ENCODE data around the gene SLF1.

The SLF1 gene

GRCh38 chr5:94646758-94647157, 28.3 kb downstream of the SLF1 start:
- POLR2A ChIA-PET: no interaction called here
- CTCF ChIA-PET: no interaction called here
- DNase-seq (ENCODE audit: extremely low spot score): no peak
- TF ChIP-seq HDGF (IDR thresholded peaks at IDR 0.05; ENCODE audit: borderline replicate concordance) (no peak), L3MBTL2 (conservative IDR thresholded peaks at IDR 0.05) (no peak), NFRKB (IDR thresholded peaks at IDR 0.05) (no peak), LEF1 (IDR thresholded peaks at IDR 0.05; ENCODE audit: borderline replicate concordance) (no peak), FOXK2 (IDR thresholded peaks at IDR 0.05) (no peak), ELF4 (IDR thresholded peaks at IDR 0.05) (no peak), FOXA1 (IDR thresholded peaks at IDR 0.05) (no peak), PKNOX1 (IDR thresholded peaks at IDR 0.05) (no peak), SUZ12 (IDR thresholded peaks at IDR 0.05) (no peak), ZNF384 (IDR thresholded peaks at IDR 0.05) (no peak), FOXM1 (IDR thresholded peaks at IDR 0.05; ENCODE audit: borderline replicate concordance) (no peak), BHLHE40 (IDR thresholded peaks at IDR 0.05; ENCODE audit: borderline replicate concordance) (no peak), TARDBP (IDR thresholded peaks at IDR 0.05) (no peak), ARNT (IDR thresholded peaks at IDR 0.05) (no peak), SP1 (IDR thresholded peaks at IDR 0.05) (no peak), CTBP1 (IDR thresholded peaks at IDR 0.05; ENCODE audit: borderline replicate concordance) (no peak)

- ChIA-PET CTCF (no interaction called here), POLR2A (no interaction called here)
- no peak for TF ChIP-seq NFRKB (IDR thresholded peaks at IDR 0.05)
- no peak for TF ChIP-seq FOXK2 (IDR thresholded peaks at IDR 0.05)
- TF ChIP-seq BHLHE40 (IDR thresholded peaks at IDR 0.05; ENCODE audit: borderline replicate concordance): no peak
- no peak for DNase-seq (ENCODE audit: extremely low spot score)
Observed at GRCh38 chr5:94649874-94650273, 31.4 kb downstream of the SLF1 start.

GRCh38 chr5:94658272-94658671, 39.8 kb downstream of the SLF1 start:
- no peak for TF ChIP-seq ZNF384 (IDR thresholded peaks at IDR 0.05)
- TF ChIP-seq CTBP1 (IDR thresholded peaks at IDR 0.05; ENCODE audit: borderline replicate concordance): no peak
- no peak for TF ChIP-seq SUZ12 (IDR thresholded peaks at IDR 0.05)
- no peak for TF ChIP-seq PKNOX1 (IDR thresholded peaks at IDR 0.05)
- no peak for TF ChIP-seq BHLHE40 (IDR thresholded peaks at IDR 0.05; ENCODE audit: borderline replicate concordance)
- no peak for TF ChIP-seq FOXM1 (IDR thresholded peaks at IDR 0.05; ENCODE audit: borderline replicate concordance)
- TF ChIP-seq FOXA1 (IDR thresholded peaks at IDR 0.05): no peak
- TF ChIP-seq ARNT (IDR thresholded peaks at IDR 0.05): no peak
- TF ChIP-seq HDGF (IDR thresholded peaks at IDR 0.05; ENCODE audit: borderline replicate concordance): no peak
- no peak for TF ChIP-seq SP1 (IDR thresholded peaks at IDR 0.05)
- TF ChIP-seq LEF1 (IDR thresholded peaks at IDR 0.05; ENCODE audit: borderline replicate concordance): no peak
- TF ChIP-seq ELF4 (IDR thresholded peaks at IDR 0.05): no peak
- no peak for TF ChIP-seq NFRKB (IDR thresholded peaks at IDR 0.05)
- no peak for TF ChIP-seq TARDBP (IDR thresholded peaks at IDR 0.05)
- TF ChIP-seq FOXK2 (IDR thresholded peaks at IDR 0.05): no peak
- TF ChIP-seq L3MBTL2 (conservative IDR thresholded peaks at IDR 0.05): no peak
- ChIA-PET CTCF (no interaction called here), POLR2A (no interaction called here)
- no peak for DNase-seq (ENCODE audit: extremely low spot score)

- TF ChIP-seq HDGF (IDR thresholded peaks at IDR 0.05; ENCODE audit: borderline replicate concordance): no peak
- no peak for TF ChIP-seq NFRKB (IDR thresholded peaks at IDR 0.05)
- TF ChIP-seq ELF4 (IDR thresholded peaks at IDR 0.05): no peak
- no peak for TF ChIP-seq SUZ12 (IDR thresholded peaks at IDR 0.05)
- no peak for TF ChIP-seq L3MBTL2 (conservative IDR thresholded peaks at IDR 0.05)
- no peak for TF ChIP-seq CTBP1 (IDR thresholded peaks at IDR 0.05; ENCODE audit: borderline replicate concordance)
- no peak for TF ChIP-seq TARDBP (IDR thresholded peaks at IDR 0.05)
- no peak for TF ChIP-seq LEF1 (IDR thresholded peaks at IDR 0.05; ENCODE audit: borderline replicate concordance)
- TF ChIP-seq SP1 (IDR thresholded peaks at IDR 0.05): no peak
- TF ChIP-seq FOXM1 (IDR thresholded peaks at IDR 0.05; ENCODE audit: borderline replicate concordance): no peak
- TF ChIP-seq FOXK2 (IDR thresholded peaks at IDR 0.05): no peak
- TF ChIP-seq PKNOX1 (IDR thresholded peaks at IDR 0.05): no peak
- TF ChIP-seq BHLHE40 (IDR thresholded peaks at IDR 0.05; ENCODE audit: borderline replicate concordance): no peak
- CTCF ChIA-PET: interaction anchor here (0.7 kb wide), 1 partner anchor 580 kb away, joined by 3 read pairs; no protein-coding TSS in a partner anchor
Observed at GRCh38 chr5:94660506-94660905, 42.0 kb downstream of the SLF1 start.

GRCh38 chr5:94661086-94661485, 42.6 kb downstream of the SLF1 start:
- no peak for DNase-seq (ENCODE audit: extremely low spot score)
- POLR2A ChIA-PET: interaction anchor here (0.6 kb wide), 1 partner anchor 46 kb away, joined by 3 read pairs; no protein-coding TSS in a partner anchor
- TF ChIP-seq CTBP1 (IDR thresholded peaks at IDR 0.05; ENCODE audit: borderline replicate concordance) (no peak), LEF1 (IDR thresholded peaks at IDR 0.05; ENCODE audit: borderline replicate concordance) (no peak), NFRKB (IDR thresholded peaks at IDR 0.05) (no peak), SP1 (IDR thresholded peaks at IDR 0.05) (no peak), FOXM1 (IDR thresholded peaks at IDR 0.05; ENCODE audit: borderline replicate concordance) (no peak), FOXA1 (IDR thresholded peaks at IDR 0.05) (no peak), PKNOX1 (IDR thresholded peaks at IDR 0.05) (no peak), SUZ12 (IDR thresholded peaks at IDR 0.05) (no peak), L3MBTL2 (conservative IDR thresholded peaks at IDR 0.05) (no peak), ARNT (IDR thresholded peaks at IDR 0.05) (no peak), BHLHE40 (IDR thresholded peaks at IDR 0.05; ENCODE audit: borderline replicate concordance) (no peak), FOXK2 (IDR thresholded peaks at IDR 0.05) (no peak), ELF4 (IDR thresholded peaks at IDR 0.05) (no peak), TARDBP (IDR thresholded peaks at IDR 0.05) (no peak), ZNF384 (IDR thresholded peaks at IDR 0.05) (no peak), HDGF (IDR thresholded peaks at IDR 0.05; ENCODE audit: borderline replicate concordance) (no peak)
- CTCF ChIA-PET: interaction anchor here (0.7 kb wide), 1 partner anchor 581 kb away, joined by 3 read pairs; no protein-coding TSS in a partner anchor

More at GRCh38 chr5:94660506-94660905, 42.0 kb downstream of the SLF1 start:
- POLR2A ChIA-PET: interaction anchor here (0.6 kb wide), 1 partner anchor 45 kb away, joined by 3 read pairs; no protein-coding TSS in a partner anchor
- DNase-seq (ENCODE audit: extremely low spot score): no peak

Measured in HEK293T (cell line).